Raji (cell line): Measurements from ENCODE around the gene PCNX4.

Source experiments
- POLR2A ChIP-seq: IDR thresholded peaks from 2 replicates; pipeline ENCODE4 v1.6.1; 2011; ENCODE audit warnings: low read depth, low read length, control low read depth; ENCODE audit not compliant: insufficient read depth

PCNX4 gene

GRCh38 chr14:60094306-60094897, 2.7 kb downstream of the PCNX4 start:
- TF ChIP-seq POLR2A = no peak

GRCh38 chr14:60095231-60095630, 3.5 kb downstream of the PCNX4 start:
- no peak for TF ChIP-seq POLR2A

GRCh38 chr14:60095781-60096450, 4.2 kb downstream of the PCNX4 start:
- TF ChIP-seq POLR2A = no peak

- no peak for TF ChIP-seq POLR2A
These were observed 6.3 kb downstream of the PCNX4 start for GRCh38 chr14:60097974-60098373.

GRCh38 chr14:60101786-60102185, 10.1 kb downstream of the PCNX4 start:
- no peak for TF ChIP-seq POLR2A

GRCh38 chr14:60102389-60102788, 10.7 kb downstream of the PCNX4 start:
- TF ChIP-seq POLR2A = no peak

- no peak for TF ChIP-seq POLR2A
These were observed 14.6 kb downstream of the PCNX4 start for GRCh38 chr14:60106339-60106738.

GRCh38 chr14:60107477-60107876, 15.8 kb downstream of the PCNX4 start:
- no peak for TF ChIP-seq POLR2A

- TF ChIP-seq POLR2A = no peak
These were observed 20.0 kb downstream of the PCNX4 start for GRCh38 chr14:60111732-60112131.

- no peak for TF ChIP-seq POLR2A
These were observed 23.2 kb downstream of the PCNX4 start for GRCh38 chr14:60114881-60115280.

- TF ChIP-seq POLR2A = no peak
These were observed 24.5 kb downstream of the PCNX4 start for GRCh38 chr14:60116181-60116580.

- TF ChIP-seq POLR2A = no peak
These were observed 34.2 kb downstream of the PCNX4 start for GRCh38 chr14:60125918-60126317.

- no peak for TF ChIP-seq POLR2A
These were observed 41.8 kb downstream of the PCNX4 start for GRCh38 chr14:60133487-60133886.

- TF ChIP-seq POLR2A = no peak
These were observed 43.0 kb downstream of the PCNX4 start for GRCh38 chr14:60134702-60135101.

- TF ChIP-seq POLR2A = no peak
These were observed 60.0 kb downstream of the PCNX4 start for GRCh38 chr14:60151715-60152114.

- no peak for TF ChIP-seq POLR2A
These were observed 62.3 kb downstream of the PCNX4 start for GRCh38 chr14:60153991-60154390.

- TF ChIP-seq POLR2A = no peak
These were observed 62.9 kb downstream of the PCNX4 start for GRCh38 chr14:60154671-60155070.

- TF ChIP-seq POLR2A = no peak
These were observed 68.7 kb downstream of the PCNX4 start for GRCh38 chr14:60160422-60160821.
